SK-N-SH treated with all-trans-retinoic acid at 6 μM for 48 hours (cell line): Measurements from ENCODE around the gene CTRB1.

Experiments used
- ARNTL ChIP-seq: fragments of 450-650 bp; formaldehyde crosslinking; IDR thresholded peaks from 2 replicates; pipeline ENCODE4 v1.5.0; 2020; ENCODE audit warnings: low read depth, mild to moderate bottlenecking, moderate library complexity, borderline replicate concordance
- BACH2 ChIP-seq: fragments of 250-450 bp; sonication (Bioruptor Pico); IDR thresholded peaks from 2 replicates; pipeline ENCODE4 v1.9.0; 2021; ENCODE audit warnings: mild to moderate bottlenecking, borderline replicate concordance
- GLIS3 ChIP-seq: fragments of 250-450 bp; sonication (Bioruptor Pico); IDR thresholded peaks from 2 replicates; pipeline ENCODE4 v1.5.0; 2020; ENCODE audit warnings: mild to moderate bottlenecking, moderate library complexity
- PPARA ChIP-seq: fragments of 250-450 bp; sonication (Bioruptor Pico); IDR thresholded peaks from 2 replicates; pipeline ENCODE4 v1.5.0; 2020; ENCODE audit warnings: mild to moderate bottlenecking, borderline replicate concordance
- SNAI2 ChIP-seq: fragments of 250-450 bp; sonication (Bioruptor Pico); IDR thresholded peaks from 2 replicates; pipeline ENCODE4 v1.5.0; 2020; ENCODE audit warnings: mild to moderate bottlenecking, moderate library complexity
- ZFP3 ChIP-seq: fragments of 250-450 bp; sonication (Bioruptor Pico); IDR thresholded peaks from 2 replicates; pipeline ENCODE4 v1.5.0; 2020; ENCODE audit warnings: mild to moderate bottlenecking, moderate library complexity
- TF ChIP-seq, protein P1 (sequence below): fragments of 250-450 bp; sonication (Bioruptor Pico); IDR thresholded peaks from 2 replicates; pipeline ENCODE4 v1.8.0; 2021; ENCODE audit warnings: low read depth, mild to moderate bottlenecking, moderate library complexity, borderline replicate concordance

DNA sequence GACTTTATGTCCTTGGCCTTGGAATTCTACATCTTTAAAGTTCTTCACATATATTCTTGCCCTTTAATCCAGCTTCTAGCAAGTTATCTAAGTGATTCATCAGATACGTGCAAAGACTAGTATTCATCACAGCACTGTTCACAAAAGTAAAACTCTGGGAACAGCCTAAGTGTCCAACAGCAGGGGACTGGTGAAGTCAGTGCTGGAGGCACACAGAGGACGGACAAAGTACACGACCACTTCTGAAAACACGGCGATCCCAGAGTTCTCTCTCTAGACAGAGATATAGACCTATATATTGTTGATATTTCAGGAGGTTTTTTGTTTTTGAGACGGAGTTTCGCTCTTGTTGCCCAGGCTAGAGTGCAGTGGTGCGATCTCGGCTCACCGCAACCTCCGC, 12.8 kb downstream of the CTRB1 start:
- no peak for TF ChIP-seq ZFP3 (CRISPR knock-in tag)
- TF ChIP-seq PPARA (CRISPR knock-in tag): no peak
- TF ChIP-seq ARNTL: no peak
- TF ChIP-seq, protein P1, sequence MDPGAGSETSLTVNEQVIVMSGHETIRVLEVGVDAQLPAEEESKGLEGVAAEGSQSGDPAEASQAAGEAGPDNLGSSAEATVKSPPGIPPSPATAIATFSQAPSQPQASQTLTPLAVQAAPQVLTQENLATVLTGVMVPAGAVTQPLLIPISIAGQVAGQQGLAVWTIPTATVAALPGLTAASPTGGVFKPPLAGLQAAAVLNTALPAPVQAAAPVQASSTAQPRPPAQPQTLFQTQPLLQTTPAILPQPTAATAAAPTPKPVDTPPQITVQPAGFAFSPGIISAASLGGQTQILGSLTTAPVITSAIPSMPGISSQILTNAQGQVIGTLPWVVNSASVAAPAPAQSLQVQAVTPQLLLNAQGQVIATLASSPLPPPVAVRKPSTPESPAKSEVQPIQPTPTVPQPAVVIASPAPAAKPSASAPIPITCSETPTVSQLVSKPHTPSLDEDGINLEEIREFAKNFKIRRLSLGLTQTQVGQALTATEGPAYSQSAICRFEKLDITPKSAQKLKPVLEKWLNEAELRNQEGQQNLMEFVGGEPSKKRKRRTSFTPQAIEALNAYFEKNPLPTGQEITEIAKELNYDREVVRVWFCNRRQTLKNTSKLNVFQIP (CRISPR knock-in tag): no peak
- TF ChIP-seq SNAI2 (CRISPR knock-in tag): no peak
- TF ChIP-seq GLIS3 (CRISPR knock-in tag): no peak
- TF ChIP-seq BACH2 (CRISPR knock-in tag): no peak
